Progenitor cell of endocrine pancreas (in vitro differentiated cells): ENCODE measurements around the gene TP53TG3. TPM values are rescaled to one million over a fixed set of nuclear protein-coding genes. Genes with fewer than 3 reads are reported as not detected.
"Not testable (repeated sequence)": the region's sequence is repeated elsewhere in the genome, so short reads cannot be mapped to it uniquely, and the experiment has no call there.

Experiments
- DNase-seq: peaks from one replicate; pipeline ENCODE4 v3.0.0; 2021; ENCODE audit warnings: low spot score; ENCODE audit not compliant: unreplicated experiment
- H3K27ac Mint-ChIP-seq: 2 replicates; pipeline ENCODE4 v1.8.0; 2021; ENCODE audit warnings: mild to moderate bottlenecking, moderate library complexity, mixed read lengths
- H3K27me3 Mint-ChIP-seq: 2 replicates; pipeline ENCODE4 v1.8.0; 2021; ENCODE audit warnings: mixed read lengths
- H3K36me3 Mint-ChIP-seq: 2 replicates; pipeline ENCODE4 v1.8.0; 2022; ENCODE audit warnings: mixed read lengths; ENCODE audit not compliant: insufficient read depth
- H3K4me1 Mint-ChIP-seq: 2 replicates; pipeline ENCODE4 v1.8.0; 2021; ENCODE audit warnings: low read depth, mixed read lengths
- H3K4me3 Mint-ChIP-seq: 2 replicates; pipeline ENCODE4 v1.8.0; 2021; ENCODE audit warnings: low read depth, mild to moderate bottlenecking, moderate library complexity, mixed read lengths
- H3K9me3 Mint-ChIP-seq: 2 replicates; pipeline ENCODE4 v1.8.0; 2021; ENCODE audit warnings: low read depth, mixed read lengths
- long read RNA-seq: library from polyadenylated mRNA; unstranded; transcript quantifications from one replicate; pipeline ENCODE4 v2.0.0, GENCODE V29; 2020
- total RNA-seq: library from RNA; stranded (reverse); gene quantifications from 2 replicates; pipeline ENCODE4 v1.2.1, GENCODE V29; 2021

Gene TP53TG3, protein sequence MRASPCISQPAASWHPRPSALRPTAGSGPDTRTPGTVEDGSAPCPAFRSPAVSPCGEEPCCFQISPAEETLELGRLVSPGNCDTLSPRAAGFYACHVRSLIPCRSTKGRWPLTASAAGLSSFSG
- not detected in 2 replicates for total RNA-seq
- long read RNA-seq: 0 reads

DNA sequence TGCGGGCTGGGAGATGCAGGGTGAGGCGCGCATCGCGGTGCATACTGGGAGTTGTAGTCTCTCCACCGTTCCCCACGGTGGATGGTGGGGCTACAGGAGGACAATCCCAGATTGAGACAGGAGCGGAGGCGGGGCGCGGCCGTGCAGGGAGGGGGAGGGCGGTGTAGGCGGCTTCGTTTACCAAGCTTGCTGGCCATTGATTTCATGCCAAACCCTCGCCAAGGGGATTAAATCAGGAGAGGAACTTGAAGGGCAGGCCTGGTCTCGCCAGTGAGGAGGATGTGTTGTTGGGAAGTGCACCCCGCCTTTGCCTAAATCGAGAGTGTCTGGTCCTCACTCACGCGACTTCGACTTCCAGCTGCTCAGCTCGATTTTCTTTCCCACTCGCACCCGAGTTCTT is at the start of gene TP53TG3:
TSS of gene TP53TG3 (minus strand) at position 101 of the 400 bp plus-strand sequence. CDS start at position 33, 68 bp downstream.
- H3K9me3 Mint-ChIP-seq, H3K27me3 Mint-ChIP-seq, H3K4me1 Mint-ChIP-seq, H3K4me3 Mint-ChIP-seq, DNase-seq, H3K27ac Mint-ChIP-seq, H3K36me3 Mint-ChIP-seq: not testable (repeated sequence)

DNA sequence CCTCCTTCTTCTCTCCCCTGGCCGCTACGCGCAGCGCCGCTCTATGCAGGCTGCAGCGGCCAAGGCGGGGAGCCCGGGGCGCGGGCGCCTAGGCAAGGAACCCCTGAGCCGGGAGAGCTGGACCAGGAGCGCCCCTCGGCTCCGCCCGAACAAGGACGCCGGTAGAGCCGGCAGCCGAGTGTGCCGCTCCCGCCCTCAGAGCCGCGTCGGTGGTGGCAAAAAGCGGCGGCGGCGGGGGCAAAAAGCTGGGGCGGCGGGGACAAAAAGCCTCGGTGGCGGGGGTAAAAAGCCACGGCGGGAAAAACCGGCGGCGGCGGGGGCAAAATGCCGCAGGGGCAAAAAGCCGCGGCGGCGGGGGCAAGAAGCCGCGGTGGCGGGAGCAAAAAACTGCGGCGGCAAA is 25.1 kb downstream of the TP53TG3 start:
- not testable (repeated sequence) for H3K9me3 Mint-ChIP-seq, DNase-seq, H3K4me3 Mint-ChIP-seq, H3K4me1 Mint-ChIP-seq, H3K27ac Mint-ChIP-seq, H3K27me3 Mint-ChIP-seq, H3K36me3 Mint-ChIP-seq

DNA sequence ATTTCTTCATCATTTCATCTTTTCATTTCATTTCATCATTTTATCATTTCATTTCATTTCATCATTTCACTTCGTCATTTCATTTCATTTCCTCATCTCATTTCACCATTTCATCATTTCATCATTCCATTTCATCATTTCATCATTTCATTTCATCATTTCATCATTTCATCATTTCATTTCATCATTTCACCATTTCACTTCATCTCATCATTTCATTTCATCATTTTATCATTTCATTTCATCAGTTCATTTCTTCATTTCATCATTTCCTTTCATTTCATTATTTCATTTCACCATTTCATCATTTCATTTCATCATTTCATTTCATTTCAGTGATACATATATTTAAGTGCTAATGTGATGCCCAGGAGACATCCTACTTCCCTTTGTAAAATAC is 28.4 kb downstream of the TP53TG3 start:
- H3K36me3 Mint-ChIP-seq, H3K4me1 Mint-ChIP-seq, H3K27me3 Mint-ChIP-seq, H3K4me3 Mint-ChIP-seq, DNase-seq: not testable (repeated sequence)
- Mint-ChIP-seq H3K27ac (peak overlapping the region; percentile 84), H3K9me3 (peaks cover 21% of the 10 kb centered on the region)

DNA sequence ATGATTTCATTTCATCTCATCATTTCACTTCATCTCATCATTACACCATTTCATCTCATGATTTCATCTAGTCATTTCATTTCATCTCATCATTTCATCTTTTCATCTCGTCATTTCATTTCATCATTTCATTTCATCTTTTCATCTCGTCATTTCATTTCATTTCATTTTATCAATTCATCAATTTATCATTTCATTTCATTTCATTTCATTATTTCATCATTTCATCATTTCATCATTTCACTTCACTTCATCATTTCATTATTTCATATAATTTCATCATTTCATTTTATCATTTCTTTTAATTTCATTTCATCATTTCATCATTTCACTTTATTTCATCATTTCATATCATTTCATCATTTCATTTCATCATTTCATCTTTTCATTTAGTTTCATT is 29.2 kb downstream of the TP53TG3 start:
- Mint-ChIP-seq H3K27ac (peak overlapping the region; percentile 67), H3K9me3 (peaks cover 21% of the 10 kb centered on the region)
- not testable (repeated sequence) for DNase-seq, H3K27me3 Mint-ChIP-seq, H3K4me1 Mint-ChIP-seq, H3K36me3 Mint-ChIP-seq, H3K4me3 Mint-ChIP-seq

DNA sequence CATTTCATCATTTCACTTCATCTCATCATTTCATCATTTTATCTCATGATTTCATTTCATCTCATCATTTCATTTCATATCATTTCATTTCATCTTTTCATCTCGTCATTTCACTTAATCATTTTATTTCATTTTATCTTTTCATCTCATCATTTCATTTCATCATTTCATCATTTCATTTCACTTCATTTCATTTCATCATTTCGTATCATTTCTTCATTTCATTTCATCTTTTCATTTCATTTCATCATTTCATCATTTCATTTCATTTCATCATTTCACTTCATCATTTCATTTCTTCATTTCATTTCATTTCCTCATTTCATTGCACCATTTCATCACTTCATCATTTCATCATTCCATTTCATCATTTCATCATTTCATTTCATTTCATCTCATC is 29.8 kb downstream of the TP53TG3 start:
- H3K4me3 Mint-ChIP-seq, DNase-seq, H3K4me1 Mint-ChIP-seq, H3K36me3 Mint-ChIP-seq, H3K27me3 Mint-ChIP-seq: not testable (repeated sequence)
- Mint-ChIP-seq H3K9me3 (peaks cover 21% of the 10 kb centered on the region), H3K27ac (peak overlapping the region; percentile 91)

DNA sequence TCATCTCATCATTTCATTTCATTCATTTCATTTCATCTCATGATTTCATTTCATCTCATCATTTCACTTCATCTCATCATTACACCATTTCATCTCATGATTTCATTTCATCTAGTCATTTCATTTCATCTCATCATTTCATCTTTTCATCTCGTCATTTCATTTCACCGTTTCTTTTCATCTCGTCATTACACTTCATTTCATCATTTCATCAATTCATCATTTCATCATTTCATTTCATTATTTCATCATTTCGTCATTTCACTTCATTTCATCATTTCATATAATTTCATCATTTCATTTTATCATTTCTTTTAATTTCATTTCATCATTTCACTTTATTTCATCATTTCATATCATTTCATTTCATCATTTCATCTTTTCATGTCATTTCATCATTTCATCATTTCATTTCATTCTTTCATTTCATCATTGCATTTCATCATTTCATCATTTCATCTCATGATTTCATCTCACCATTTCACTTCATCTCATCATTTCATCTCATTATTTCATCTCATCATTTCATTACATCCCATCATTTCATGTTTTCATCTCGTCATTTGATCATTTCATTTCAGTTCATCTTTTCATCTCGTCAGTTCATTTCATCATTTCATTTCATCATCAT is 30.6 kb downstream of the TP53TG3 start:
- peaks cover 21% of the 10 kb centered on the region for H3K9me3 Mint-ChIP-seq
- peak overlapping the region; percentile 75 for H3K27ac Mint-ChIP-seq

DNA sequence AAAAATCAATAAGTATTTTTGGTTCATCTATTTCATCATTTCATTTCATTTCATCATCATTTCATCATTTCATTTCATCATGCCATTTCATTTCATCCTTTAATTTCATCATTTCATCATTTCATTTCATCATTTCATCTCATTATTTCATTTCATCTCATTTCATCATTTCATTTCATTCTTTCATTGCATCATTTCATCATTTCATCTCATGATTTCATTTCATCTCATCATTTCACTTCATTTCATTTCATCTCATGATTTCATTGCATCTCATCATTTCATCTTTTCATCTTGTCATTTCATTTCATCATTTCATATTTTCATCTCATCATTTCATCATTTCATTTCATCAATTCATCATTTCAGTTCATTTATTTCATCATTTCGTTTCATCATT is 31.2 kb downstream of the TP53TG3 start:
- not testable (repeated sequence) for DNase-seq, H3K4me1 Mint-ChIP-seq, H3K36me3 Mint-ChIP-seq, H3K27me3 Mint-ChIP-seq, H3K4me3 Mint-ChIP-seq
- H3K27ac Mint-ChIP-seq: peak overlapping the region; percentile 5
- peaks cover 21% of the 10 kb centered on the region for H3K9me3 Mint-ChIP-seq

More for the DNA sequence above, 30.6 kb downstream of the TP53TG3 start:
- not testable (repeated sequence) for H3K4me3 Mint-ChIP-seq, H3K4me1 Mint-ChIP-seq, H3K36me3 Mint-ChIP-seq, H3K27me3 Mint-ChIP-seq, DNase-seq

DNA sequence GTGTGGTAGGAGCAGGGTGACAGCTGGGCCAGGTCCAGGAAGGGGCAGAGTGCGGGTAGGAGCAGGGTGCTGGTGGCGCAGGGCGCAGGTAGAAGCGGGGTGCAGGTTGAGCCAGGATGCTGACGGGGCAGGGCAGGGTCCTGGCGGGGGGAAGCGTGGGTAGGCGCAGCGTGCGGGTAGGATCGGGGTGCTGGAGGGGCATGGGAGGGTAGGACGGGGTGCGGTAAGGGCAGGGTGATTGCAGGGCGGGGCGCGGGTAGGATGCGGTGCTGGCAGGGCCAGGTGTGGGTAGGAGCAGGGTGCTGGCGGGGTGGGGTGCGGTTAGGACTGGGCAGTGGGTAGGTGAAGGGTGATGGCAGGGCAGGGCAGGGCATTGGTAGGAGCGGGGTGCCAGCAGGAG is 38.4 kb downstream of the TP53TG3 start:
- not testable (repeated sequence) for DNase-seq, H3K27me3 Mint-ChIP-seq, H3K27ac Mint-ChIP-seq, H3K4me1 Mint-ChIP-seq, H3K4me3 Mint-ChIP-seq, H3K9me3 Mint-ChIP-seq, H3K36me3 Mint-ChIP-seq

DNA sequence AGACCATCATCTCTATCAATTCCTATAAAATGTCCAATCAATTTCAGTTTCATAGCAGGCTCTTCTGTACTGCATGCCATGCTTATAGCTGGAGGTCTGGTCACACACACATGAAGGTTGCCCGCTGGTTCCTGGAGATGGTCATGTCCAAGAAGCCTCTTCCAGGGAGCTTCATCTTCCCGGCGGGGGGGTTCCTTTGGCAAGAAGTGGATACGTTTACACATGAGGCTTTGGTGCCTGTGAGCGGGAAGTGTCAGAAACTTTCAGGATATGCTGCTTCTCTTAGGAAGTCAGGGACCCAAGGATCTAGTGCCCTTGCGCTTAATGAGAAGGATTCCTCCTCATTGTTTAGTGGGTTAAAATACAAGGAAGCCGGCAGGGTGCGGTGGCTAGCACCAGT is 43.9 kb downstream of the TP53TG3 start:
- H3K36me3 Mint-ChIP-seq, H3K27ac Mint-ChIP-seq: not testable (repeated sequence)

More for the DNA sequence above, 43.9 kb downstream of the TP53TG3 start:
- not testable (repeated sequence) for H3K27me3 Mint-ChIP-seq, H3K4me1 Mint-ChIP-seq, H3K4me3 Mint-ChIP-seq, DNase-seq, H3K9me3 Mint-ChIP-seq
